ENCODE results near the gene PIGP.
"Not testable (repeated sequence)": the region's sequence is repeated elsewhere in the genome, so short reads cannot be mapped to it uniquely, and the experiment has no call there.

Gene PIGP

DNA sequence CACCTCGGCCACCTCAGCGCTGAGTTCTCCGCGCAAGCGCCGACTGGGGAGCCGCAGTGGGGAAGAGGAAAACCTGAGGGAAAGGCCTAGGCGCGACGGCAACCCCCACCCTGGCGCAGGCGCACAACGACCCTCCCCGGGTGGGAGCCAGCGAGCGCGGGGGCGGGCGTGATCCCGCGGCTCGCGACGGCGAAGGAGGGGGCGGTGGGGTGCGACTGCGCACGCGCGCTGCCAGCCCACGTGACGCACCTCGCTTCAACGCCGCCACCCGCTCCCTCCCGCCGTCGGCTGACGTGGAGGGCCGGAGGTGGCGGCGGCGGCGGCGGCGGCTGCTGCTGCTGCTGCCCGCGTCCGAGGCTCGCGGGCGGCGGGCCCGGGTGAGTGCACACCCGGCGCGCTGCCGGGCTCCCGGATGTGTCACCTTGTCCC, at the start of gene PIGP, which contains the start of gene TTC3:
Gene PIGP, minus strand, starts transcription at position 84 of the 429 bp plus-strand sequence. CDS start 556 bp downstream, outside the sequence.
Gene TTC3, plus strand, starts transcription at position 267 of the 429 bp plus-strand sequence. CDS start 14,004 bp downstream, outside the sequence.
- DNase-seq = peak; percentile 91

- DNase-seq = no peak
These were observed 46.7 kb upstream of the PIGP start for GRCh38 chr21:37119421-37120218.

DNA sequence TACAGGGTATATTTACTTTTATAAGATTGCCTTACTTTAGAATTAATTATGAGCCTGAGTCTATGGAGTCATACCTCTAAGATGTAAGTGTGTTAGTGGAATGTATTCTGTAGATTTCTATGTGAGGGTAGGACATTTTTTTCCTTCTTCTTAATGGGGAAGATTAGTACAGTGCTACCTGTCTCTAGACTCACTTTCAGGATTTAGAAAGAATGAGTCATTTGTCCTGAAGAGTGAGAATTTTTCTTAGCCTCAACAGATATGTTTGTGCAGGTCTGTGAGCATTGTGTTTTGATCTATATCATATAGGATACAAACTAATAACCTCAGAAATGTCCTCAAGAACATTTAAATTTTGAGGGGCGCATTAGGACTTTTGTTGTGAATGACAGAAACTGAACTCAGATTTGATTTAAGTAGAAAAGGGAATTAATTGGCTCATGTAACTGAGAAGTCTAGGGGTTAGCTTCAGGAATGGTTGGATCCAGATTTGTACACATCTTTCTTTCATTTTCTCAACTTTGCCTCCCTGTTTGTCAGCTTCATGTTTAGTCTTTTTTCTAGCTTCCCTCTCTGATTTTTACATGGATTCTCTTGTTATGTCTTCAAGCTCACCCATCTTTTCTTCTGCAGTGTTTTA, 45.4 kb upstream of the PIGP start:
- no peak for DNase-seq

- no peak for DNase-seq
These were observed 44.3 kb upstream of the PIGP start for GRCh38 chr21:37117204-37117603.

DNA sequence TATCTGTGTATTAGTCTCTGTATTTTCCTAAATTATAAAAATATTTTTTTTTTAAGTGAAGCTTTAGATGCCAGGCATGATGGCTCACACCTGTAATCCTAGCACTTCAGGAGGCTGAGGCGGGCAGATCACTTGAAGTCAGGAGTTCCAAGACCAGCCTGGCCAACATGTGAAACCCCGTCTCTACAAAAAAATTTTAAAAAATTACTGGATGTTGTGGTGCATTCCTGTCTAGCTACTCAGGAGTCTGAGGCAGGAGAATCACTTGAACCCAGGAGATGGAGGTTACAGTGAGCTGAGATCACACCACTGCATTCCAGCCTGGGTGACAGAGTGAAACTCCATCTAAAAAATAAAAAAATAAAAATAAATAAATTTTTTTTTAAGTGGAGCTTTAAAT, 43.6 kb upstream of the PIGP start:
- DNase-seq = not testable (repeated sequence)

DNA sequence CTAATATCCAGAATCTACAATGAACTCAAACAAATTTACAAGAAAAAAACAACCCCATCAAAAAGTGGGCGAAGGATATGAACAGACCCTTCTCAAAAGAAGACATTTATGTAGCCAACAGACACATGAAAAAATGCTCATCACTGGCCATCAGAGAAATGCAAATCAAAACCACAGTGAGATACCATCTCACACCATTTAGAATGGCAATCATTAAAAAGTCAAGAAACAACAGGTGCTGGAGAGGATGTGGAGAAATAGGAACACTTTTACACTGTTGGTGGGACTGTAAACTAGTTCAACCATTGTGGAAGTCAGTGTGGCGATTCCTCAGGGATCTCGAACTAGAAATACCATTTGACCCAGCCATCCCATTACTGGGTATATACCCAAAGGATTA, 41.4 kb upstream of the PIGP start:
- DNase-seq = not testable (repeated sequence)

GRCh38 chr21:37111029-37111428, 38.2 kb upstream of the PIGP start:
- not testable (repeated sequence) for DNase-seq

- no peak for DNase-seq
These were observed 34.1 kb upstream of the PIGP start for GRCh38 chr21:37106998-37107397.

DNA sequence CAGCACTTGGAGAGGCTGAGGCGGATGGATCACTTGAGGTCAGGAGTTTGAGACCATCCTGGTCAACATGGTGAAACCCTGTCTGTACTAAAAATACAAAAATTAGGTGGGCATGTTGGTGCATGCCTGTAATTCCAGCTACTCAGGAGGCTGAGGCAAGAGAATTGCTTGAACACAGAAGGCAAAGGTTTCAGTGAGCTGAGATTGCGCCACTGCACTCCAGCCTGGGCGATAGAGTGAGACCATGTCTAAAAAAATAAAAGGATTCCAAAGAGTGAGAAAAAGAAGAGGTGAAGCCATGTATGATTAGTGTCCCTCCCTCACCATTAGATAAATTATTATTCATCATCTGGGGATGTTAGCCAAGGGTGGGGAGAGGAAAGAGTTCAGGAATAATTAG, 29.9 kb upstream of the PIGP start:
- not testable (repeated sequence) for DNase-seq

DNA sequence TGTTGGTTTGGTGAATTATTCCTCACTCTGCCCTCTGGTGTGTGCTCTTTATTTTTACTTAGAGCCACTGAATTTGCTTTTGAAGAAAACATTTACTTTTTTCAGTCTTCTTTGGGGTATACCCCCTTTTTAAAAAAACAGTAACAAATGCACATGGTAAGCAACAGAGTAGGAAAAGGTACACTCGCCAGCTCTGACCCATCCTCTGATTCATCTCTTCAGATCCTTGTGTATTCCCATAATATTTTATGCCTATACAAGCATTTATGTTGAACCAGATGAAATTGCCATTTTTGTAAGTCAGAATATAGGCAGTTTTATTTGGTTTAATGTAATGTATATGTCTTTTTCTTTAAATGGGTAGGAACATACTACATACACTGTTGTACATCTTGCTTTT, 28.5 kb upstream of the PIGP start:
- DNase-seq = no peak

DNA sequence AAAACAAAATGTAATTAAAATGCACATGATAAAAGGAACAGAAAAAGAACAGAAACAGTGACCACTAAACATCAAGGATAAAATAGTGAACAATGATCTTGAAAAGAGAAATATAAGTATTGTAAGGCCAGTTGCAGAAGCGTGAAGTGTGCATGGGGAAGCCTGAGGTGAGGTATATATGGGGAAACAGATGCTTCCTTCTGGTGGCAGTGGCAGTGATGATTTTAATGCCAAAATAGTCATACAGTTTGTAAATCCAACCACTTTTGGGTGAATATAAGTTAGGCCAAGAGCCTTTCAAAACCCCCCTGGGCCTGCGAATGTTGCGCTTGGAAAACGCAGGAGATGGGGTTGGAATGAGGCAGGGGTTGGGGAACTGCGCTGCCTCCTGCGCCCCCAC, 27.4 kb upstream of the PIGP start:
- DNase-seq = no peak

DNA sequence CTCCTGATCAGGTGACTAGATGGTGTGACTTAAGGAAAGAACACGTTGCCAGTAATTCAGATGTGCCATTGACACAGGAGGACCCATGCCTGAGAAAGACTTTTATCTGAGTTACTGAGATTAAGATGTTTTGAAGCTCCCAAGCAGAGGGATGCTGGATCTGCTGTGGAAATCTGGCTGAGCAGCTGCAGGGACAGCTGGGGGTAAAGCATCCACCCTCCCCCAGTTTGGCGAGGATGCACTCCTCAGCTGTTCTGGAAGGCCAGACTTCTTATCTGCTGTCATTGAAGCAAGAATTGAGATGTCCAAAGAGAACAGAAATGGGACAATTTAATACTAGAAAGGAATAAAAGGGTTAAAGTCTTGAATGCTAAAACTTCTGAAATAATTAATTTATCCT, 25.9 kb upstream of the PIGP start:
- DNase-seq = no peak

DNA sequence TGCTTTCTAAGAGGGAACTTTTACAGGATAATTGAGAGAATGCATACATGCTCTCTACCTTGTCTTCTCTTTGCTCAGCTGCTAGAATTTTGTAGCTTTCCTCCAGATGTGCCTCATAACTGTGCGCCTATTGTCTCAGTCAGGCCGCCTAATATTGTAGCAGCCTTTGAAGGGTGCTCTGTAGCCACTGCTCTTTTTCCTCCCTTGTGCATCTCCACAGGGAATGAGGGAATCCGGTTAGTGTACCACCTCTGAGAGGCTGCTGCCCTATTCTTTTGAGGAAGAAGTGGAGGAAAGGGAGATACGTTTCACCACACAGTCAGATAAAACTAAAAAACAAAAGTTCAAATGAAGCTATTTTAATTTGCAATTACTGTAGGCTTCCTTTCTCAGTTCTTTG, 22.9 kb upstream of the PIGP start:
- DNase-seq = no peak

- no peak for DNase-seq
These were observed 21.1 kb upstream of the PIGP start for GRCh38 chr21:37093977-37094376.

DNA sequence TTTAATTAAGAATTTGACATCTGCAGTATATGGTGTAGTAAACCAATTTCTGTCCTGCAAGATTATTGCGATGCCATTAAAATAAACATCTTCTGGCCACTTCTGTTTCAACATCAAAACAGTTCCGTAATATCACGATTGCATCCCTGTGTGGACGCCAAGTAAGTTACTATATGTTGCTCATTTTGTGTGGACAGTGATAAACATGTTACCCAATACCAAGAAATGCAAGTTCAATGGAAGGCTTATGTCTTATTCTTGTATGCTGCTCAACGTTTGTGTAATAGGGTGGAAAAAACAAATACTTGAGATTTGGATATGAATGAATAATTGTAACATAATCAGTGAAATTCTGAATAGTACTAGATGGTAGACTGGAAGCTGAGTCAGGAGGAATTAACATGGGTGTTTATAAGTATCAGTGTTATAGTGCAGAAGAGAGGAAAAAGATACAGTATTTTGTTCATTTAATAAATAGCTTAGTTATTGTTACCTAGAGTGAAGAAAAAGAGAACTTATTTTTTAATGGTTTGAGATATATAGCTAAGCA, 15.4 kb upstream of the PIGP start:
- no peak for DNase-seq

DNA sequence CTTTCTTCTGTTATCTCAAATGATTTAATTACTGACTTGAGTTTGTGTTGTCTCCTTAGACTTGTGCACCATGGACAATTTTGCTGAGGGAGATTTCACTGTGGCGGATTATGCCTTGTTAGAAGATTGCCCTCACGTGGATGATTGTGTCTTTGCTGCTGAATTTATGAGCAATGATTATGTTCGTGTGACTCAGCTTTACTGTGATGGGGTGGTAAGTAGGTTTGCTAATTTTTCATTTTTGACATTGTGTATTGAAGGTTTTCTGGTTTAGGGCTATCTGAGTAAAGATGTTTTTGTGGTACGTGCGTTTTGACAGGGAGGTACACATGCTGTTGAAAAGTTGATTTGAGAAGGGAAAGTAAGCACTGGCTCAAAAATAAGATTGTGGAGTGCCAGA, 14.3 kb upstream of the PIGP start:
- DNase-seq = no peak

DNA sequence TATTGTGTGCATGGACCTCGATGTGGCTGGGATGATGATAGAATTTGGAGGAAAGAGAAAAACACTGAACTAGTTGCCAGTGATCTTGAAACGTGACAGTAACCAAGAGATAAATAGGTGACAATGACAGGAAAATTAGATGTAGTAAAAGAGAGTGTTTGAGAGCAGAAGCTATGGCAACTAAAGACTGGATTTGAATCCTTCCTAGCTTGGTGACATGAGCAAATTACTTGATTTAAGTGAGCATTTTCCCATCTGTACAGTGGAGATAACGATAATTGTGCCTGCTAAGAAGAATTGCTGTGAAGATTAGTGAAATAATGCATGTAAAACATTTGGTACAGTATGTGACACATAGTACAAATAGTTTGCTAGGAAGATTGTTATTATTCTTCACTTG, 12.9 kb upstream of the PIGP start:
- no peak for DNase-seq

DNA sequence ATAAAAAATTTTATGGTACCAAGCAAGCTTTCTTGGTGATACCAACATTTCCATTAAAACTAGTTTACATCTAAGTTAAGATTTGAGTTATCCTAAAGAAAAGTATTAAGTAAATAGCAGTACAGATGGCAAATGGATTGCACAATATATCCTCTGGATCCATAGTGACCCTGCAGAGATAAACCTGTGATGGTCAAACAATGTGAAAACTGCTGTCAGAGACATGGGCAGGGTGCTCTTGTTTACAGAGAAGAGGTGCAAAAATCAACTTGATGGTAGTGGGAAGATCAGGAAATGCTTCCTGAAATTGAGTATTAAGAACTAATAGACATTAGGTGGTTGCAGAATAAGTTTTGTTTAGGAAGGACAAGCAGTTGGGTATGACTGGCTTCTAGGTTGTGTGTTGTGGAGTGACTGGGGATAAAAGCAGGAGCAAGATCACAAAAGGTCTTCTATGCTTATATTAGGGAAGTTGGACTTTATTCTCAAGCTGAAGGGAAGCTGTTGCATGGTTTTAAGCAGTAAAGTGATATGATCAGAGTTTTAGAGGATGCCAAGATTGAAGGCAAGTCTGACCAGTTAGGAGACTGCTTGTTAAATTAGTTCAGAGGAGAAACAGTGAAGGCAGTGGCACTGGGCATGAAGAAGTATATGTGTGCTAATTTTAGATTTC, 10.1 kb upstream of the PIGP start:
- DNase-seq = no peak

- DNase-seq = no peak
These were observed 9.5 kb upstream of the PIGP start for GRCh38 chr21:37082375-37082774.

DNA sequence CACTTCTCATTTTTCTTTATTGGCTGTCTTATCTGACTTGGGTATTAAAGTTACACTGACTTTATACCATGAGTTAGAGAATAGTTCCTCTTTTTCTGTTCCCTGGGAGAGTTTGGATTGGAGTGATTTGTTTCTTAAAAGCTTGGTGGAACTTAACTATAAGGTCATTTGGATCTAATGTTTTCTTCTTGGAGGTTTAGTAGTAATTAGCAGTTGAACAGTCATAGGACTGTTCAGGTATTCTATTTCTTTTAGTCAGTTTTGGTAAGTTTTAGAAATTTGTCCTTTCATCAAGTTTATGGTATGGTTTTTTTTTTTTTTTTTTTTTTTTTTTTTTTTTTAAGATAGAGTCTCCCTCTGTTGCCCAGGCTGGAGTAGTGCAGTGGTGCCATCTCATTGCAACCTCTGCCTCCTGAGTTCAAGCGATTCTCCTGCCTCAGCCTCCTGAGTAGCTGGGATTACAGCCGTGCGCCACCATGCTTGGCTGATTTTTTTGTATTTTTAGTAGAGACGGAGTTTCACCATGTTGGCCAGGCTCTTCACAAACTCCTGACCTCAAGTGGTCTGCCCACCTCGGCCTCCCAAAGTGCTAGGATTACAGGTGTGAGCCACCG, 6.4 kb upstream of the PIGP start:
- DNase-seq = no peak

GRCh38 chr21:37077403-37077802, 4.5 kb upstream of the PIGP start:
- no peak for DNase-seq

GRCh38 chr21:37076087-37076850, 3.4 kb upstream of the PIGP start:
- no peak for DNase-seq
